HCT116 (cell line): Measurements from ENCODE around the gene EHD4. TPM values are rescaled to one million over a fixed set of nuclear protein-coding genes. Genes with fewer than 3 reads are reported as not detected.

Source experiments
- ATAC-seq: fragments of 200-7000 bp; cut with Tn5 transposase; 2 replicates; pipeline ENCODE4 v1.9.1; 2020; ENCODE audit warnings: mild to moderate bottlenecking, moderate library complexity
- BruUV-seq: library from RNA; stranded (reverse); fragments of 400-500 nt; replicated peaks from 2 replicates; lab custom pipeline; 2021; lab: Mats Ljungman, UMichigan
- CTCF ChIA-PET: fragments of 300-600 bp; sonication (Branson Sonifier 250); formaldehyde crosslinking; loops from one replicate; lab custom pipeline; 2021; ENCODE audit warnings: antibody characterized with exemption; lab: Charles Lee
- POLR2A ChIA-PET: fragments of 300-600, 350-600 bp; sonication (Branson Sonifier 250); formaldehyde crosslinking; loops from one replicate; lab custom pipeline; 2021; ENCODE audit warnings: antibody characterized with exemption; lab: Charles Lee
- RAD21 ChIA-PET, 2 experiments: fragments of 300-600 bp; sonication (Branson Sonifier 250); formaldehyde crosslinking; loops; one replicate each; lab custom pipeline; 2023; ENCODE audit warnings: low total read pairs in 2 of 2; ENCODE audit not compliant: uncharacterized antibody in 2 of 2, unreplicated experiment in 2 of 2, low non-redundant PET in 1 of 2; lab: Charles Lee
- DNase-seq: peaks from one replicate; pipeline ENCODE4 v3.0.0-alpha.2; 2010; ENCODE audit warnings: low read depth, low spot score
- H2AFZ ChIP-seq: fragments of 200-600 bp; shearing (Covaris generic), sonication (generic); 2 replicates; pipeline ENCODE4 v1.6.1; 2017; ENCODE audit warnings: low read depth, mixed run types, mixed read lengths, antibody characterized with exemption, low read length; ENCODE audit not compliant: poor library complexity, severe bottlenecking
- H3K27ac ChIP-seq: 2 replicates; pipeline ENCODE4 v1.5.1; 2012; ENCODE audit warnings: low read depth, low read length
- H3K27me3 ChIP-seq: fragments of 200-600 bp; sonication (generic); 2 replicates; pipeline ENCODE4 v1.6.1; 2016; ENCODE audit warnings: mixed run types, low read length, mixed read lengths; ENCODE audit not compliant: insufficient read depth
- H3K36me3 ChIP-seq, 2 experiments: fragments of 200-500 bp in 1 of 2; fragments of 200-600 bp in 1 of 2; sonication (Bioruptor generic) in 1 of 2; sonication (generic) in 1 of 2; 2 replicates each; pipeline versions ENCODE4 v1.5.1 to v1.6.1; 2014 to 2016; ENCODE audit warnings: low read length in 2 of 2, inconsistent platforms in 1 of 2, mixed read lengths in 1 of 2, mixed run types in 1 of 2; ENCODE audit not compliant: insufficient read depth in 2 of 2, control insufficient read depth in 1 of 2
- H3K4me1 ChIP-seq, 2 experiments: fragments of 200-600 bp in 1 of 2; sonication (generic) in 1 of 2; 2 replicates each; pipeline versions ENCODE4 v1.5.1 to v1.6.1; 2012 to 2017; ENCODE audit warnings: low read length in 2 of 2, inconsistent platforms in 1 of 2, mild to moderate bottlenecking in 1 of 2, mixed read lengths in 1 of 2, mixed run types in 1 of 2, moderate library complexity in 1 of 2; ENCODE audit not compliant: insufficient read depth in 2 of 2, control insufficient read depth in 1 of 2
- H3K4me2 ChIP-seq: fragments of 200-600 bp; sonication (generic); 2 replicates; pipeline ENCODE4 v1.6.1; 2017; ENCODE audit warnings: mixed run types, low read length, mixed read lengths
- H3K4me3 ChIP-seq, 2 experiments: fragments of 200-600 bp in 1 of 2; sonication (generic) in 1 of 2; replicated peaks in 1 of 2; 2 replicates each; pipeline ENCODE4 v1.5.1; 2011 to 2016; ENCODE audit warnings: low read length in 2 of 2, control low read depth in 1 of 2, low read depth in 1 of 2, mild to moderate bottlenecking in 1 of 2, mixed read lengths in 1 of 2, mixed run types in 1 of 2
- H3K79me2 ChIP-seq: fragments of 200-600 bp; sonication (generic); 2 replicates; pipeline ENCODE4 v1.6.1; 2017; ENCODE audit warnings: mild to moderate bottlenecking, mixed run types, low read length, moderate library complexity, mixed read lengths; ENCODE audit not compliant: insufficient read depth
- H3K9ac ChIP-seq: fragments of 200-600 bp; sonication (generic); 2 replicates; pipeline ENCODE4 v1.6.1; 2016; ENCODE audit warnings: low read length, mixed read lengths
- H3K9me2 ChIP-seq: fragments of 200-600 bp; sonication (generic), shearing (Covaris generic); 2 replicates; pipeline ENCODE4 v1.6.1; 2017; ENCODE audit warnings: mixed run types, mild to moderate bottlenecking, moderate library complexity; ENCODE audit not compliant: insufficient read depth
- H3K9me3 ChIP-seq, 2 experiments: fragments of 200-500 bp in 1 of 2; fragments of 200-600 bp in 1 of 2; sonication (Bioruptor generic) in 1 of 2; sonication (generic) in 1 of 2; 2 replicates each; pipeline ENCODE4 v1.6.1; 2014 to 2017; ENCODE audit warnings: low read length in 2 of 2, mixed read lengths in 2 of 2, inconsistent platforms in 1 of 2, low read depth in 1 of 2, mild to moderate bottlenecking in 1 of 2, mixed run types in 1 of 2, moderate library complexity in 1 of 2; ENCODE audit not compliant: control insufficient read depth in 1 of 2, insufficient read depth in 1 of 2
- H4K20me1 ChIP-seq: fragments of 200-600 bp; sonication (generic), shearing (Covaris generic); 2 replicates; pipeline ENCODE4 v1.6.1; 2017; ENCODE audit warnings: mixed run types, mild to moderate bottlenecking, moderate library complexity; ENCODE audit not compliant: insufficient read depth
- ATF3 ChIP-seq: IDR thresholded peaks from 2 replicates; pipeline ENCODE4 v1.6.1; 2012
- CBX3 ChIP-seq: IDR thresholded peaks from 2 replicates; pipeline ENCODE4 v1.6.1; 2012; ENCODE audit warnings: low read depth
- CEBPB ChIP-seq: IDR thresholded peaks from 2 replicates; pipeline ENCODE4 v1.6.1; 2012; ENCODE audit warnings: low read depth
- EGR1 ChIP-seq: IDR thresholded peaks from 2 replicates; pipeline ENCODE4 v1.6.1; 2012; ENCODE audit warnings: low read depth
- ELF1 ChIP-seq: IDR thresholded peaks from 2 replicates; pipeline ENCODE4 v1.6.1; 2012; ENCODE audit warnings: low read depth, borderline replicate concordance
- EZH2 ChIP-seq: fragments of 200-600 bp; sonication (generic); IDR thresholded peaks from 2 replicates; pipeline ENCODE4 v1.6.1; 2017; ENCODE audit warnings: antibody characterized with exemption, mixed run types
- FOSL1 ChIP-seq: IDR thresholded peaks from 2 replicates; pipeline ENCODE4 v1.6.1; 2012; ENCODE audit warnings: low read depth
- JUND ChIP-seq: IDR thresholded peaks from 2 replicates; pipeline ENCODE4 v1.6.1; 2012
- MAX ChIP-seq: IDR thresholded peaks from 2 replicates; pipeline ENCODE4 v1.6.1; 2012
- POLR2A ChIP-seq: IDR thresholded peaks from 2 replicates; pipeline ENCODE4 v1.7.0; 2011; ENCODE audit warnings: borderline replicate concordance; ENCODE audit not compliant: insufficient read depth, insufficient read length; ENCODE audit errors: extremely low read depth
- POLR2AphosphoS5 ChIP-seq: IDR thresholded peaks from 2 replicates; pipeline ENCODE4 v1.6.1; 2011; ENCODE audit warnings: mild to moderate bottlenecking, low read depth, low read length, moderate library complexity
- RAD21 ChIP-seq: IDR thresholded peaks from 2 replicates; pipeline ENCODE4 v1.6.1; 2012; ENCODE audit warnings: low read depth, mild to moderate bottlenecking
- REST ChIP-seq: IDR thresholded peaks from 2 replicates; pipeline ENCODE4 v1.6.1; 2012; ENCODE audit warnings: low read depth
- SP1 ChIP-seq: IDR thresholded peaks from 2 replicates; pipeline ENCODE4 v1.6.1; 2012; ENCODE audit warnings: low read depth
- TCF7L2 ChIP-seq: IDR thresholded peaks from 2 replicates; pipeline ENCODE4 v1.7.0; 2011; ENCODE audit warnings: borderline replicate concordance, inconsistent platforms; ENCODE audit not compliant: insufficient read depth, insufficient read length; ENCODE audit errors: extremely low read depth
- YY1 ChIP-seq: IDR thresholded peaks from 2 replicates; pipeline ENCODE4 v1.6.1; 2011; ENCODE audit warnings: low read length, low read depth, moderate library complexity, mild to moderate bottlenecking; ENCODE audit not compliant: insufficient replicate concordance; ENCODE audit errors: extremely low read depth
- ZBTB33 ChIP-seq: IDR thresholded peaks from 2 replicates; pipeline ENCODE4 v1.6.1; 2011; ENCODE audit warnings: mild to moderate bottlenecking, low read length, moderate library complexity; ENCODE audit not compliant: insufficient replicate concordance; ENCODE audit errors: extremely low read depth
- ZFX ChIP-seq: fragments of 450-650 bp; IDR thresholded peaks from 2 replicates; pipeline ENCODE4 v1.6.1; 2017
- ZNF274 ChIP-seq: fragments of 200-500 bp; sonication (Bioruptor generic); IDR thresholded peaks from 2 replicates; pipeline ENCODE4 v1.6.1; 2014; ENCODE audit warnings: mild to moderate bottlenecking, low read depth, low read length, inconsistent platforms
- intact Hi-C: fragments of 100-400 bp; cut with micrococcal nuclease; formaldehyde crosslinking; loops from 2 replicates; pipeline ENCODE4 v1.10.0; 2022
- total RNA-seq: library from RNA; stranded (reverse); gene quantifications from one replicate; pipeline ENCODE4 v1.2.1, GENCODE V29; 2021; ENCODE audit not compliant: unreplicated experiment

EHD4 gene
- total RNA-seq, 1 experiment from 2014 or later, result 28.0 TPM

- ATAC-seq, result no peak
- H3K27me3 ChIP-seq, result no peaks in the 10 kb centered on the region
- ChIA-PET RAD21 (no interaction called here), CTCF (no interaction called here)
- no peaks in the 10 kb centered on the region for H3K9me3 ChIP-seq
- H3K4me2 ChIP-seq, result no peak overlapping the region
- no peak for DNase-seq
- TF ChIP-seq TCF7L2 (no peak), REST (no peak), ATF3 (no peak), CBX3 (no peak), POLR2A (no peak), ZBTB33 (no peak), ZFX (no peak), MAX (no peak), JUND (no peak), FOSL1 (no peak), EZH2 (no peak), RAD21 (no peak), YY1 (no peak), POLR2AphosphoS5 (no peak), ELF1 (no peak), CEBPB (no peak), EGR1 (no peak), SP1 (no peak), ZNF274 (no peak)
- TF ChIP-seq, all 23 proteins: peak for 0
- POLR2A ChIA-PET, result interaction anchor here (2.0 kb wide), 1 partner anchor 15 kb away, joined by 6 read pairs; the partner anchor contains the start of gene EHD4
- Histone ChIP-seq H2AFZ (no peak overlapping the region), H3K4me3 (no peak overlapping the region), H4K20me1 (peaks cover 3% of the 10 kb centered on the region; the same call in 1 of the 2 replicates), H3K9me2 (no peaks in the 10 kb centered on the region), H3K36me3 (peaks cover 2 to 8% of the 10 kb centered on the region in 2 experiments; a peak in 3 of 4 replicates), H3K79me2 (peaks cover 82% of the 10 kb centered on the region), H3K27ac (no peak overlapping the region), H3K9ac (no peak overlapping the region), H3K4me1 (no peaks in the 10 kb centered on the region)
- intact Hi-C loops, result no loop called here
- BruUV-seq, result no TSS peak
These were observed 14.3 kb downstream of the EHD4 start for GRCh38 chr15:41958002-41958420.
